Osteoblast (primary cell): ENCODE measurements around the gene STPG3. TPM values are rescaled to one million over a fixed set of nuclear protein-coding genes. Genes with fewer than 3 reads are reported as not detected.

Experiments
- DNase-seq: peaks from one replicate; pipeline ENCODE4 v3.0.0; 2011; ENCODE audit warnings: low spot score, mixed read lengths; ENCODE audit not compliant: insufficient read length; ENCODE audit errors: missing footprints
- H2AFZ ChIP-seq: 2 replicates; pipeline ENCODE4 v1.6.0; 2011; ENCODE audit warnings: mild to moderate bottlenecking, low read length
- H3K27ac ChIP-seq: 2 replicates; pipeline ENCODE4 v1.5.1; 2011; ENCODE audit warnings: mild to moderate bottlenecking, low read depth, low read length, moderate library complexity
- H3K27me3 ChIP-seq: 2 replicates; pipeline ENCODE4 v1.6.0; 2012; ENCODE audit warnings: mild to moderate bottlenecking, control low read depth, inconsistent platforms, low read length, moderate library complexity; ENCODE audit not compliant: insufficient read depth
- H3K36me3 ChIP-seq: 2 replicates; pipeline ENCODE4 v1.5.1; 2011; ENCODE audit warnings: mild to moderate bottlenecking, low read length, control low read depth, moderate library complexity; ENCODE audit not compliant: insufficient read depth
- H3K4me1 ChIP-seq: 2 replicates; pipeline ENCODE4 v1.5.1; 2011; ENCODE audit warnings: mild to moderate bottlenecking, low read length, control low read depth, moderate library complexity; ENCODE audit not compliant: insufficient read depth
- H3K4me2 ChIP-seq: 2 replicates; pipeline ENCODE4 v1.6.0; 2011; ENCODE audit warnings: mild to moderate bottlenecking, low read length; ENCODE audit not compliant: insufficient read depth
- H3K4me3 ChIP-seq: fragments of 200-600 bp; sonication (generic); 3 replicates; pipeline ENCODE4 v1.5.1; 2012; ENCODE audit warnings: mild to moderate bottlenecking, low read length, inconsistent platforms; ENCODE audit not compliant: insufficient read depth
- H3K79me2 ChIP-seq: 2 replicates; pipeline ENCODE4 v1.6.0; 2012; ENCODE audit warnings: mild to moderate bottlenecking, low read length, control low read depth, inconsistent platforms; ENCODE audit not compliant: insufficient read depth
- H3K9me3 ChIP-seq: 2 replicates; pipeline ENCODE4 v1.5.1; 2011; ENCODE audit warnings: low read depth, low read length, control low read depth
- H4K20me1 ChIP-seq: 2 replicates; pipeline ENCODE4 v1.6.0; 2012; ENCODE audit warnings: mild to moderate bottlenecking, low read length, control low read depth; ENCODE audit not compliant: insufficient read depth
- total RNA-seq: library from RNA; depleted of rRNA; stranded (reverse); fragments of >200 nt; gene quantifications from 2 replicates; pipeline ENCODE4 v1.2.3, GENCODE V29; 2012
- TF ChIP-seq, protein P1 (sequence below): IDR thresholded peaks from 2 replicates; pipeline ENCODE4 v1.5.1; 2011; ENCODE audit warnings: mild to moderate bottlenecking, low read depth, low read length, moderate library complexity; ENCODE audit errors: extremely low read depth

The STPG3 gene
- total RNA-seq, 1 donor, result 0.36 TPM

DNA sequence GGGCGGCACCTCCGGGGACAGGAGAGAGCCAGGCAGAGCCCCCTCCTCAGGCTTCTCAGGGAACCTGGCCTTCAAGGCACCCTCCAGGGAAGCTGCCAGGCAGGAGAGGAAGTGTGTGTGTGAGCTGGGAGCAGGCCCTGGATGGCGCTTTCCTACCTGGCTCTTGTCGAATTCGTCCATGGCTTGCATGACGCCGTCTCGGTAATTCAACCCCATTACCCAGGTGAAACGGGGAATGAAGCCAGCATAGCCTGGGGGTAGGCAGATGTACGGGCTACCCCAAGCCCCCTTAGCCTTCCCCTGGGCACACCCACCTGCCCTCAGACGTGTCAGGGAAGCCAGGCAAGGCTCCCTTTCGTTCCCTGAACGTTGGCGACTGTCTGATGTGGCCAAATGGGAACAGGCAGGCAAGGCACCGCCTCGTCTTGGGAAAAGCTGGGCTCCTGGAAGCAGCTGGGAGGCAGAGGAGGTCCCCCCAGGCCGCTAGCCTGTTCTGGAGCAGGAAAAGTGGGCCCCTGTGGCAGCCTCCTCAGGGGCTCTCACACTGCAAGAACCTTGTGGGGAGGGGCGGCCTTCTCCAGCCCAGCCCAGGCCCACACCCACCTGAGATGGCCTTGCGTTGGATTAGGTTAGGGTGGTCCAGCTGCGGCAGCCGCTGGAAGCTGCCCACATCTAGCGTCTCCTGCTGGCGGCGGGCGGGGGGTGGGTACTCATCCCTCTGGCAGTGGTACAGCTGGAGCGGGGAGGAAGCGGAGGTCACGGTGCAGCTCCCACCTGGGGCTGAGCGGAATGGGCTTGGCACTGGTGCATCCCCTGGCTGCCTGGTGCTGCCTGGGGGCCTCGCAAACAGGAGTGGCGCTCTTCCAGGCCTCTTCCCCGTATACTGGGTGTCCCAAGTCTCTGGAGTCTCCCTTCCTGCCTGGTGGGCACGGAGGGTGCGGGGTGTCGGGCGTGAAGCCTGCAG lies 6.3 kb upstream of the STPG3 start:
- H3K4me2 ChIP-seq, result no peak overlapping the region
- H4K20me1 ChIP-seq, result peaks cover 31% of the 10 kb centered on the region
- DNase-seq, result peak; percentile 89

DNA sequence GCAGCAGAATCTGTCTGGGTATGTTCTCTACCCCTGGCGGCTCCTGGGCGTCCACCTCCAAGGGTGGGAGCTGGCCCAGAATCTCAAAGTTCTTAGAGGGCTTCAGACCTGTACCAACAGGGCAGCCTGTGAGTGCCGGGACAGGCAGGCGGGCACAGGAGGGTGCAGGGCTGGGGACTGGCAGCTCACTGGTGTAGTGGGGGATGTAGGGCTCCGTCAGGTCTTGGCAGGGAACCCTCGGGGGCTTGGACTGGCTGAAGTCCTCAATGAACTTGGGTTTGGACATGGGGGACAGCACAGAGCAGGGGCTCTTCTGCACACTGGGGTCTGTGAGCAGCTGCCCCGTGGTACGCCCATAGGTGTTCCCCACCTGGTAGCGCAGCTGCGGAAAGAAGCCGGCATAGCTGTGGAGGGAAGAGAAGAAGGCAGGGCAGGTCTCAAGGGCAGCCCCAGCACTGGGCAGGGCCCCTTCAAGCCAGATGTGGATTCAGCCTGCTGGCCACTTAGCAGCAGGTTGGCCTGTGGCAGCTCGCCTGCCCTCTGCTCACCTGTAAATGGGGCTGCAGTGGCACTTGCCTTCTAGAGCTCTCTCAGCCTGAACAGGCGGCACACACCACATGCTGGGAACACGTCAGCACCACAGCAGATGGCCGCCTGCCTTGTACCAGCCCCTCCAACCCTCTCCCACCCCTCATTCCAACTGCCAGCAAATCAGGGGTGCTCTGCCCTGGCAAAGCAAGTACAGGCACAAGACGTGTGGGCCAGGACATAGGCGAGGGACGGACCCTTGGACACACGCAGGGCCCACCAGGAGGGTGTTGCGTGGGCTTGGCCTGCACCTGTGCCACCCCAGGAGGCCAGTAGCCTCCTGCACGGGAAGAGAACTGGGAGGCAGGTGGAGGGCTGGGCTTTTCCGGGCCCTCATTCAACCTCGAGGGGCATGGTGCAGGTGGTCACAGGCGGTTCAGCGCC lies 5.3 kb upstream of the STPG3 start:
- Histone ChIP-seq H3K36me3 (peaks cover 20% of the 10 kb centered on the region), H3K4me1 (peaks cover 8% of the 10 kb centered on the region), H3K4me2 (no peak overlapping the region), H3K27me3 (peaks cover 5% of the 10 kb centered on the region), H3K4me3 (no peak overlapping the region), H3K79me2 (peaks cover 23% of the 10 kb centered on the region), H2AFZ (no peak overlapping the region), H3K9me3 (no peaks in the 10 kb centered on the region), H3K27ac (no peak overlapping the region), H4K20me1 (peaks cover 31% of the 10 kb centered on the region)
- TF ChIP-seq, protein P1, sequence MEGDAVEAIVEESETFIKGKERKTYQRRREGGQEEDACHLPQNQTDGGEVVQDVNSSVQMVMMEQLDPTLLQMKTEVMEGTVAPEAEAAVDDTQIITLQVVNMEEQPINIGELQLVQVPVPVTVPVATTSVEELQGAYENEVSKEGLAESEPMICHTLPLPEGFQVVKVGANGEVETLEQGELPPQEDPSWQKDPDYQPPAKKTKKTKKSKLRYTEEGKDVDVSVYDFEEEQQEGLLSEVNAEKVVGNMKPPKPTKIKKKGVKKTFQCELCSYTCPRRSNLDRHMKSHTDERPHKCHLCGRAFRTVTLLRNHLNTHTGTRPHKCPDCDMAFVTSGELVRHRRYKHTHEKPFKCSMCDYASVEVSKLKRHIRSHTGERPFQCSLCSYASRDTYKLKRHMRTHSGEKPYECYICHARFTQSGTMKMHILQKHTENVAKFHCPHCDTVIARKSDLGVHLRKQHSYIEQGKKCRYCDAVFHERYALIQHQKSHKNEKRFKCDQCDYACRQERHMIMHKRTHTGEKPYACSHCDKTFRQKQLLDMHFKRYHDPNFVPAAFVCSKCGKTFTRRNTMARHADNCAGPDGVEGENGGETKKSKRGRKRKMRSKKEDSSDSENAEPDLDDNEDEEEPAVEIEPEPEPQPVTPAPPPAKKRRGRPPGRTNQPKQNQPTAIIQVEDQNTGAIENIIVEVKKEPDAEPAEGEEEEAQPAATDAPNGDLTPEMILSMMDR, result no peak
- DNase-seq, result peak; percentile 79

More for the DNA sequence above, 6.3 kb upstream of the STPG3 start:
- Histone ChIP-seq H3K27ac (no peak overlapping the region), H3K4me3 (no peak overlapping the region), H3K27me3 (peaks cover 3% of the 10 kb centered on the region), H3K36me3 (peaks cover 20% of the 10 kb centered on the region), H3K79me2 (peaks cover 23% of the 10 kb centered on the region), H3K9me3 (no peaks in the 10 kb centered on the region), H2AFZ (no peak overlapping the region), H3K4me1 (peaks cover 8% of the 10 kb centered on the region)
- TF ChIP-seq, protein P1, result no peak

DNA sequence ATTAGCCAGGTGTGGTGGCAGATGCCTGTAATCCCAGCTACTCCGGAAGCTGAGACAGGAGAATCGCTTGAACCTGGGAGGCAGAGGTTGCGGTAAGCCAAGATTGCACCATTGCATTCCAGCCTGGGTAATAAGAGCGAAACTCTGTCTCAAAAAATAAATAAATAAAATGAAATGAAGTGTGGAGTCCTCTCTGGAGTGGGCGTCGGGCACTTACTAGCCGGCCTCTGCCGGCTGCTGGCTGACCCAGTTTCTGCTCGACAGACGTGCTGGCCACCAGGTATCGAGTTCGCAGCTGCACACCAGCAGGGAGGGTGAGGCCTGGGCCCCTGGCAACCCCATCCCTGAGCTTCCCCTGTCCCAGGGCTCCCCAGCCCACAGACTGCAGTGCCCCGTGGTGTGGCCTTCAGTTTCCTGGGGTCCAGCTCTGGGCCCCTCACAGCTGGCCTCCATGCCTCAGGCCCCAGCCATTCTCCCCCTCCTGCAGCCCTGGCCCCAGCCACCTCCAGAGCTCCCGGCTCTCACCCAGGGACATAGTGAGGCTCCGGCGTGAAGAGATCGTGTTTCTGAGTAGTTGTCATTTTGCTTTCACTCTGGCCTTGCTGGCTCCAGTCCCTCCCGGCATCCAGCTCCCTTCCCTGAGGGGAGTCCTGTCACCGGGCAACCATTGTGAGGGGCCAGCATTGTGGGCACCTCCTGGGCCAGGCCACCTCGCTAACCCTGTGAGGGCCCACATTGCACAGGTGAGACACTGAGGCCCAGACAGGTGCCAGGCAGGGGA lies 3.8 kb upstream of the STPG3 start:
- H4K20me1 ChIP-seq, result peaks cover 24% of the 10 kb centered on the region
- H3K4me3 ChIP-seq, result peak overlapping the region; percentile 37
- H2AFZ ChIP-seq, result no peak overlapping the region
- peaks cover 5% of the 10 kb centered on the region for H3K4me1 ChIP-seq
- peaks cover 15% of the 10 kb centered on the region for H3K79me2 ChIP-seq
- peak; percentile 83 for DNase-seq
- H3K27me3 ChIP-seq, result peaks cover 5% of the 10 kb centered on the region
- peak overlapping the region; percentile 32 for H3K4me2 ChIP-seq
- H3K36me3 ChIP-seq, result peaks cover 14% of the 10 kb centered on the region
- no peaks in the 10 kb centered on the region for H3K9me3 ChIP-seq
- H3K27ac ChIP-seq, result no peak overlapping the region
- TF ChIP-seq, protein P1, result no peak
